Hepatocyte (in vitro differentiated cells): ENCODE results near the gene CHCHD10. TPM values are rescaled to one million over a fixed set of nuclear protein-coding genes. Genes with fewer than 3 reads are reported as not detected.

Source experiments
- DNase-seq: peaks from one replicate; pipeline ENCODE4 v3.0.0-alpha.2; 2016; ENCODE audit warnings: low spot score
- H2AFZ ChIP-seq: fragments of 200-600 bp; sonication (generic); 2 replicates; pipeline ENCODE4 v1.6.0; 2016; ENCODE audit warnings: antibody characterized with exemption, mild to moderate bottlenecking
- H3K27ac ChIP-seq: fragments of 200-600 bp; sonication (generic); 2 replicates; pipeline ENCODE4 v1.5.1; 2016; ENCODE audit warnings: mild to moderate bottlenecking
- H3K27me3 ChIP-seq: fragments of 200-600 bp; sonication (generic); 2 replicates; pipeline ENCODE4 v1.6.1; 2016
- H3K36me3 ChIP-seq: fragments of 200-600 bp; sonication (generic); replicated peaks from 2 replicates; pipeline ENCODE4 v1.5.1; 2016; ENCODE audit warnings: low read depth; ENCODE audit not compliant: insufficient read depth
- H3K4me1 ChIP-seq: fragments of 200-600 bp; sonication (generic); 2 replicates; pipeline ENCODE4 v1.5.1; 2016; ENCODE audit warnings: mild to moderate bottlenecking, moderate library complexity; ENCODE audit not compliant: insufficient read depth
- H3K4me2 ChIP-seq: fragments of 200-600 bp; sonication (generic); 2 replicates; pipeline ENCODE4 v1.6.0; 2016
- H3K4me3 ChIP-seq: fragments of 200-600 bp; sonication (generic); 2 replicates; pipeline ENCODE4 v1.5.1; 2016; ENCODE audit warnings: mild to moderate bottlenecking
- H3K79me2 ChIP-seq: fragments of 200-600 bp; sonication (generic); 2 replicates; pipeline ENCODE4 v1.6.0; 2017; ENCODE audit warnings: mild to moderate bottlenecking
- H3K9me2 ChIP-seq: fragments of 200-600 bp; sonication (generic); replicated peaks from 2 replicates; pipeline ENCODE4 v1.6.0; 2017; ENCODE audit warnings: mild to moderate bottlenecking; ENCODE audit not compliant: insufficient read depth
- H3K9me3 ChIP-seq: fragments of 200-600 bp; sonication (generic); 2 replicates; pipeline ENCODE4 v1.5.1; 2016; ENCODE audit warnings: low read depth, mild to moderate bottlenecking
- H4K20me1 ChIP-seq: fragments of 200-600 bp; sonication (generic); 2 replicates; pipeline ENCODE4 v1.6.0; 2016; ENCODE audit warnings: mild to moderate bottlenecking; ENCODE audit not compliant: insufficient read depth, poor library complexity, severe bottlenecking
- EZH2 ChIP-seq: fragments of 200-600 bp; sonication (generic); IDR thresholded peaks from 2 replicates; pipeline ENCODE4 v1.6.1; 2016; ENCODE audit warnings: antibody characterized with exemption, mild to moderate bottlenecking, borderline replicate concordance
- EZH2phosphoT487 ChIP-seq: fragments of 200-600 bp; sonication (generic); IDR thresholded peaks from one replicate; pipeline ENCODE4 v1.6.1; 2018; ENCODE audit warnings: antibody characterized with exemption, mild to moderate bottlenecking, low read depth, moderate library complexity; ENCODE audit not compliant: unreplicated experiment, severe bottlenecking
- WGBS: methylation state at CpG from one replicate; pipeline ENCODE4 v1.1.6; 2016; ENCODE audit warnings: low lambda C conversion rate; ENCODE audit errors: missing lambda C conversion rate; 5-methylcytosine and 5-hydroxymethylcytosine counted together
- polyA plus RNA-seq: library from polyadenylated mRNA; unstranded; fragments of >200 nt; fragmentation: Nextera tagmentation; extraction: Ambion mirVana; gene quantifications from 2 replicates; pipeline ENCODE4 v1.2.1, GENCODE V29; 2016
- total RNA-seq: library from RNA; depleted of rRNA; stranded (reverse); fragments of >200 nt; gene quantifications from 2 replicates; pipeline ENCODE4 v1.2.3, GENCODE V29; 2014
- TF ChIP-seq, protein P1 (sequence below): fragments of 200-600 bp; sonication (generic); IDR thresholded peaks from 2 replicates; pipeline ENCODE4 v1.5.1; 2016; ENCODE audit warnings: antibody characterized with exemption, mild to moderate bottlenecking; ENCODE audit not compliant: poor library complexity

Gene CHCHD10
- total and polyA plus RNA-seq, 2 experiments from 2014 or later: 36.5 to 68.1 TPM

DNA sequence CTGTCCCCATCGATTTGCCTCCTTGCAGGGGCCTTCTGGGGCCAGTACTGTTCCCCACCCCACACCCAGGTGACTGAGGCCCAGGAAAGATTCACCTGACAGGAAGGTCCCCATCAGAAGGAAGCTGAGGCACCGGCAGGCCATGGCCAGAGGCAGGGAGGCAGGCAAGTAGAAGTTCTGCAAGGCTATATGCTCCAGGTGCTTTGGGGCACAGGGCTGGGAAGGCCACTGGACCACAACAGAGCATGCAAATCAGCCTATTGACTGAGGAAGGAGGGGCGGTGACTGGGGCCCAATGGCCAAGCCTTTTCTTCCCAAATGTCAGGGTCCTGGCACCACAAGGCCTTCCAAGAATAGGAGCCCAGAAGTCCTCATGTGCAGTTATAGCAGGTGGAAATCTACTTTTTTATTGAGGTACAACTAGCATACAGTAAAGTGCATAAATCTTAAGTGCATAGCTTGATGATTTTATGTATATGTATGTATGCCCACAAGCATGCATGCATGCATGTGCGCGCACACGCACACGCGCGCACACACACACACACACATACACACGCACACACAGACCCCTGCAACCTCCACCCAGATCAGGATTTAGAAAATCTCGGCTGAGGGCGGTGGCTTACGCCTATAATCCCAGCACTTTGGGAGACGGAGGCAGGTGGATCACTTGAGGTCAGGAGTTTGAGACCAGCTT is 13.4 kb downstream of the CHCHD10 start, which contains the start of gene VPREB3:
Gene VPREB3 (minus strand): TSS at position 206 of the 700 bp plus-strand sequence. CDS start 62 bp downstream, at position 144.
- H3K9me3 ChIP-seq: no peaks in the 10 kb centered on the region
- peaks cover 13% of the 10 kb centered on the region for H3K79me2 ChIP-seq
- no peak within 1 kb of the TSS for H2AFZ ChIP-seq
- no peak within 1 kb of the TSS for H3K4me3 ChIP-seq
- H3K4me1 ChIP-seq: peaks cover 8% of the 10 kb centered on the region
- H3K27ac ChIP-seq: no peak within 1 kb of the TSS
- no peaks in the 10 kb centered on the region for H4K20me1 ChIP-seq
- H3K4me2 ChIP-seq: no peak within 1 kb of the TSS
- H3K9me2 ChIP-seq: no peaks in the 10 kb centered on the region
- DNase-seq: no peak
- WGBS: 91% methylated on average over 14 of the region's 14 CpGs
- no peaks in the 10 kb centered on the region for H3K27me3 ChIP-seq
- TF ChIP-seq, protein P1, sequence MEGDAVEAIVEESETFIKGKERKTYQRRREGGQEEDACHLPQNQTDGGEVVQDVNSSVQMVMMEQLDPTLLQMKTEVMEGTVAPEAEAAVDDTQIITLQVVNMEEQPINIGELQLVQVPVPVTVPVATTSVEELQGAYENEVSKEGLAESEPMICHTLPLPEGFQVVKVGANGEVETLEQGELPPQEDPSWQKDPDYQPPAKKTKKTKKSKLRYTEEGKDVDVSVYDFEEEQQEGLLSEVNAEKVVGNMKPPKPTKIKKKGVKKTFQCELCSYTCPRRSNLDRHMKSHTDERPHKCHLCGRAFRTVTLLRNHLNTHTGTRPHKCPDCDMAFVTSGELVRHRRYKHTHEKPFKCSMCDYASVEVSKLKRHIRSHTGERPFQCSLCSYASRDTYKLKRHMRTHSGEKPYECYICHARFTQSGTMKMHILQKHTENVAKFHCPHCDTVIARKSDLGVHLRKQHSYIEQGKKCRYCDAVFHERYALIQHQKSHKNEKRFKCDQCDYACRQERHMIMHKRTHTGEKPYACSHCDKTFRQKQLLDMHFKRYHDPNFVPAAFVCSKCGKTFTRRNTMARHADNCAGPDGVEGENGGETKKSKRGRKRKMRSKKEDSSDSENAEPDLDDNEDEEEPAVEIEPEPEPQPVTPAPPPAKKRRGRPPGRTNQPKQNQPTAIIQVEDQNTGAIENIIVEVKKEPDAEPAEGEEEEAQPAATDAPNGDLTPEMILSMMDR: no peak
- TF ChIP-seq EZH2: no peak
- TF ChIP-seq EZH2phosphoT487: no peak
- H3K36me3 ChIP-seq: no peaks in the 10 kb centered on the region

GRCh38 chr22:23753385-23753784 is 14.4 kb downstream of the CHCHD10 start:
- no peak overlapping the region for H3K4me3 ChIP-seq
- peaks cover 8% of the 10 kb centered on the region for H3K4me1 ChIP-seq
- WGBS: 69% methylated on average over 2 of the region's 2 CpGs
- H3K36me3 ChIP-seq: no peaks in the 10 kb centered on the region
- no peak overlapping the region for H3K4me2 ChIP-seq
- H4K20me1 ChIP-seq: no peaks in the 10 kb centered on the region
- no peaks in the 10 kb centered on the region for H3K9me3 ChIP-seq
- DNase-seq: no peak
- H3K79me2 ChIP-seq: peaks cover 20% of the 10 kb centered on the region
- H3K27ac ChIP-seq: no peak overlapping the region
- H3K9me2 ChIP-seq: no peaks in the 10 kb centered on the region
- H3K27me3 ChIP-seq: no peaks in the 10 kb centered on the region
- TF ChIP-seq, protein P1: no peak
- TF ChIP-seq EZH2phosphoT487 (no peak), EZH2 (no peak)
- no peak overlapping the region for H2AFZ ChIP-seq

GRCh38 chr22:23752750-23753149 is 15.0 kb downstream of the CHCHD10 start:
- Histone ChIP-seq H3K9me3 (no peaks in the 10 kb centered on the region), H3K27ac (no peak overlapping the region), H3K9me2 (no peaks in the 10 kb centered on the region), H3K36me3 (no peaks in the 10 kb centered on the region), H3K27me3 (no peaks in the 10 kb centered on the region), H3K79me2 (peaks cover 26% of the 10 kb centered on the region), H3K4me1 (peaks cover 8% of the 10 kb centered on the region), H3K4me3 (no peak overlapping the region), H4K20me1 (no peaks in the 10 kb centered on the region), H2AFZ (no peak overlapping the region), H3K4me2 (no peak overlapping the region)
- 96% methylated on average over 16 of the region's 16 CpGs for WGBS
- no peak for DNase-seq
- TF ChIP-seq EZH2phosphoT487 (no peak), EZH2 (no peak)
- TF ChIP-seq, protein P1: no peak
